SKM-1 treated with dmso at 0.1 percent for 144 hours (cell line): ENCODE measurements around the gene OR5A2.
A peak's percentile ranks its signal among the peaks of the same experiment; 100 is the strongest.
"Not testable (repeated sequence)": the region's sequence is repeated elsewhere in the genome, so short reads cannot be mapped to it uniquely, and the experiment has no call there.

Source experiments
- DNase-seq: peaks from one replicate; lab custom pipeline; 2025; ENCODE audit not compliant: unreplicated experiment; lab: John Stamatoyannopoulos, UW

Gene OR5A2, protein sequence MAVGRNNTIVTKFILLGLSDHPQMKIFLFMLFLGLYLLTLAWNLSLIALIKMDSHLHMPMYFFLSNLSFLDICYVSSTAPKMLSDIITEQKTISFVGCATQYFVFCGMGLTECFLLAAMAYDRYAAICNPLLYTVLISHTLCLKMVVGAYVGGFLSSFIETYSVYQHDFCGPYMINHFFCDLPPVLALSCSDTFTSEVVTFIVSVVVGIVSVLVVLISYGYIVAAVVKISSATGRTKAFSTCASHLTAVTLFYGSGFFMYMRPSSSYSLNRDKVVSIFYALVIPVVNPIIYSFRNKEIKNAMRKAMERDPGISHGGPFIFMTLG

GRCh38 chr11:59426361-59427067 lies at the start of gene OR5A2:
Gene OR5A2 (minus strand): TSS chr11:59426413. CDS start chr11:59422953, 3,460 bp downstream.
- no peak for DNase-seq

DNA sequence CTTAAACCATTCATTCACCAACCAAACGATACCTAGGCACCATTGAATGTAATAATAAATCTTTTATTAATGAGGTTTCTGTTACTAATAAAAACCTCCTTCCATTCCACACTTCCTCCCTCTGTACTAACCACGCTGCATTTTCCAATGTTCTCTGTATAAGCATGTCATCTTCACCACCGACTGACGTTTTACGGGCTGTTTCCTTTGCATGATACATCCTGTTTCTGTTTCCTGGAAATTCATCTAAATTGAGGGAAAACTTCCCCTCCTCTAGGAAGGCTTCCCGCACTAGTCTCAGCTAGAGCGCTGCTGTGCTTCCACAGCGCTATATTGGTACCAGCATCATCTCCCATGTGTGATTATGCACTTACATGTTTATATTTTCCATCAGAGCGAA lies 49.0 kb upstream of the OR5A2 start:
- DNase-seq = no peak

DNA sequence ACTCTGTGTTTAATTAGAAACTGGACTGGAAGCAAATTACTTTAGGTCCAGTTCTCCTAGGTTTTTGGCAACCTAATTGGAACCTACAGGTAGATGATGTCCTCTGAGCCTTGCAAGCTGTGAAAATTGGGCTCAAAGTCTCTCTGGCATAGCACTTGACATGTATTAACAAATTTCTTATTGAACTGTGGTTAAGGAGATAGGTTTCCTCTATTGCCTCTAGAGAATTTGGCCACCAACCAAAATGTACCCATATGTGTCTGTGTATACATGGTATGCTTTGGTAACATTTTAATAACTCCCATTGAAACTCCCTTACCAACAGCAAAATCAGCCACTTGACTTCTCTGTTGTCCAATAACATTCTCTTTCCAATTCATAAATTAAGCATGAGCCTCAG lies 46.8 kb upstream of the OR5A2 start, which contains the start of gene OR4D10:
Gene OR4D10, plus strand, starts transcription at position 301 of the 400 bp plus-strand sequence. CDS start 4,115 bp downstream, outside the sequence.
- DNase-seq = no peak

- DNase-seq = no peak
Measured at GRCh38 chr11:59463190-59463641, 37.0 kb upstream of the OR5A2 start.

GRCh38 chr11:59459916-59460315 lies 33.7 kb upstream of the OR5A2 start:
- no peak for DNase-seq

DNA sequence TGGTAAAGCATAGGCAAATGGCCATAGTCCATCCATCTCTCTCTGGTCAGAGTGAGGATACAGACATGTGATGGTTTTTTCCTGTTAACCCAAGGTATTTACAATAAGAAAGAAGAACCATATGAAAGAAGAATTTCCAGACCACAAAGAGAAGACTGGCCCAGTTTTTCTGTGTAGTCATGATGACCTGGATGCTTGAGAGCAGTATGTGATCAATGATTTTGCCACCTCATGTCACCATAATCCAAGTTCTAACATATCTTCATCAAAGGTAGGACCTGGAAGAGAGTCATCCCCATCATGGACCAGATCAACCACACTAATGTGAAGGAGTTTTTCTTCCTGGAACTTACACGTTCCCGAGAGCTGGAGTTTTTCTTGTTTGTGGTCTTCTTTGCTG lies 30.4 kb upstream of the OR5A2 start, which contains the start of gene OR4D6:
Gene OR4D6, plus strand, starts transcription at position 301 of the 400 bp plus-strand sequence. Its CDS starts 0 bp downstream, at position 301.
- no peak for DNase-seq

DNA sequence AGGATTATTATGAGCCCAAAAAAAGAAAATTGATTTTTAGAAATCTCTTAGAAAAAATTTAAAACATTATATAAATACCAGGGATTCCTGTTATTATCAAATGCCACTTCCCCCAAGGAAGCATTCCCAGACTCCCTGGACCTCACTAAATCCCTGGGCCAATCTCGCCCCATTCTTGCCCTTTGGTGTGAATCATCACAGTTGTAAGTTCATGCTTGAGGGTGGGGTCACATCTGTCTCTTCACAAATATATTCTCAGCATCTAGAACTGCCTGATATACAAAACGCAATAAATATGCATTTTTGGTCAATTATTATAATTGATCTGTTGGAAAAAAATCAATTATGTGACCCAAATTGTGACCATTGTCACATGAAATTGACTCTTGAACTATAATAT lies 22.3 kb upstream of the OR5A2 start:
- no peak for DNase-seq

DNA sequence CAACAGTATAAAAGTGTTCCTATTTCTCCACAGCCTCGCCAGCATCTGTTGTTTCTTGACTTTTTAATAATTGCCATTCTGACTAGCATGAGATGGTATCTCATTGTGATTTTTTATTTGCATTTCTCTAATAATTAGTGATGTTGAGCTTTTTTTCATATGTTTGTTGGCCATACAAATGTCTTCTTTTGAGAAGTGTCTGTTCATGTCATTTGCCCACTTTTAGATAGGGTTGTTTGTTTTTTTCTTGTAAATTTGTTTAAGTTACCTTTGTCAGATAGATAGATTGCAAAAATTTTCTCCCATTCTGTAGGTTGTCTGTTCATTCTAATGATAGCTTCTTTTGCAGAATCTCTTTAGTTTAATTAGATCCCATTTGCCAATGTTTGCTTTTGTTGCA lies 19.4 kb upstream of the OR5A2 start:
- DNase-seq = not testable (repeated sequence)

DNA sequence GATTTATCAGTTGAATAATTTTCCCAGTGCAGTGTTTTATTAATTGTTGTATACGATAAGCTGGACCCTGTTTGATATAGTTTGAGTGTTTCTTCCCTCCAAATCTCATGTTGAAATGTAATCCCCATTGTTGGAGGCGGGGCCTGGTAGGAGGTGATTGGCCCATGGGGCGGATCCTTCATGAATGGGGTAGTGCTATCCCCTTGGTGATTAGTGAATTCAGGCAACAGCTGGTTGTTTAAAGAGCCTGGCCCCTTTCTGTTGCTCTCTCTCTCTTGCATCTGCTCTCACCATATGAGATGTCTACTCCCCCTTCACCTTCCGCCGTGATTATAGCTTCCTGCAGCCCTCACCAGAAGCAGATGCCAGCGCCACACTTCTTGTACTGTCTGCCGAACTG lies 11.6 kb upstream of the OR5A2 start:
- DNase-seq = no peak

DNA sequence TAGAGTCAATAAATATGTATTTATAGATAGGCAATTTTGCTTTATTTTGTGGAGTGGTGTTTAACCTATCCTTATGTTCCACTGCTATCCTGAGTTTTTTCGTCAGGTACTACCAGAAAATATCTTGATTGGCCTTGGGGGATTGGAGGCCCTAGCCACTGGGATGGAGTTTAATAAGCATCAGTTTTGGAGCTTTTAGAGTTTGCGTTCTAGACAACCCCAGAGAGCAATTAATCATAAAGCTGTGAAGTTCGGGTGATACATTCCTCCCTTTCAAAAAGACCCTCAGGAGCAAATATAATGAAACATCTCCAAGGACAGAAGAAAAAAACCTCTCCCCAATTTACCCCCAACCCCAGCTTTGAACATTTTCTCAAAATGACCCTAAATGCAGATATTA lies 10.0 kb upstream of the OR5A2 start, which contains the start of gene OR5A1:
Gene OR5A1, plus strand, starts transcription at position 301 of the 400 bp plus-strand sequence. CDS start 6,700 bp downstream, outside the sequence.
- DNase-seq = no peak

DNA sequence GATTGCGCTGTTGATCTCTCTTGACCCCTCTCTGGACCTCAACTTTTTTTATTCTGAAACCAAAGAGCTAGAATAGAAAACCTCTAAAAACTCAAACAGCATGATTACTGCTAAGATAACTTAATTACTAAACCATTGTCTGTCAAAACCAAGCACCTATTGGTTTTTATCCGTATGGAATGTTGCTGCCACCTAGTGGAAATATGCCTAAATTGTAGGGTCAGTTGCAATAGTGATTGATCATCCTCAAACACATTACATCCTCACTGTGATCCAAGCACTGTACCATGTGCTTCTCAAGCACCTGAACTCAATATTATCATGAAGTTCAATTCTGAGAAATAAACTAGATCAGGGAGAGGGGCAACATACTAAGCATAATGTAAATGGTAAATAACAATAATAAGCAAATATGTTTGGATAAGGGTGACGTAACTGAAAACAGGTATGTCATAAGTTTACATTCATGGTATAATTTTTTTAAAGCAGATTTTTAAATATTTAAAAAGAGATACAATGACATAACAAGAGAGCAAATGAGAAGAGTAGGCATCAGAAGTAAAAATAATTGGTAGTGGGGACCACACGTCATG lies 3.8 kb upstream of the OR5A2 start:
- peak; percentile 55 for DNase-seq

- no peak for DNase-seq
Measured at GRCh38 chr11:59427068-59427382, 812 bp upstream of the OR5A2 start.

GRCh38 chr11:59425131-59425530 lies 1.1 kb downstream of the OR5A2 start:
- DNase-seq = no peak

DNA sequence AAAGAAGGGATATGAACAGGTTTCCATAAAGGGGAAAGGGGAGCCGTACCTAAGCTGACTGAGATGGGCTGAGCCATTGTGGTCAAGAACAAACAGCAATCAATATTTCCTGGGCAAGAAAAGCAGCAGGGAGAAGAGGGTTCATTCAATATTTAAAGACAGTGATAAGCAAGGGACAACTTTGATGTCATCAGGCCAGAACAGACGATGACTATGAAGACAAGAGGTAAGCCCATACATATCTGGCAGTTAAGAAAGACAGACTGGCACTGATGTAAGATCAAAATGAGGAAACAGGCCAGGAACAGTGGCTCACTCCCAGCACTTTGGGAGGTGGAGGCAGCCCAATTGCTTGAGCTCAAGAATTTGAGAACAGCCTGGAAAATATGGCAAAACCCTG lies 2.4 kb downstream of the OR5A2 start:
- DNase-seq = no peak

GRCh38 chr11:59418156-59418555 lies 8.1 kb downstream of the OR5A2 start:
- no peak for DNase-seq

DNA sequence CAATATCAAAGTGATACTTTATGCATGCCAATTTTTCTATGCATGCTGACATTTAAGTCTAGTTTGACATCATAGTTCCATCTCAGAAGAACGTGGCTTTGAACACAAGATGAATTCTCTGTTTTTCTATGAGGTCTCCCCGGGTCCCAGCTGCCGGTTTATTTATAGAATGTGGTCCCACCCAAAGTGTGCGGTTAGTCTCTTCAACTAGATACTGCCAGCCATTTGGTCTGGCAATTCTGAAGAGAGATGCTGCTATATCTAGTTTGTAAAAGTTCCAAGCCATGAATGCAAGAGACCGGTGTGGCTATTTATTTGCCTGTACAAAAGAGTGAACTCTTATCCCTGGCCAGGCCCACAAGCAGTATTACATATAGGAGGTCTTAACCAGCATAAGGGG lies 9.2 kb downstream of the OR5A2 start:
- DNase-seq = no peak

- DNase-seq = no peak
Measured at GRCh38 chr11:59416613-59417012, 9.6 kb downstream of the OR5A2 start.

- no peak for DNase-seq
Measured at GRCh38 chr11:59415111-59415510, 11.1 kb downstream of the OR5A2 start.

GRCh38 chr11:59413646-59414045 lies 12.6 kb downstream of the OR5A2 start:
- DNase-seq = peak; percentile 85

DNA sequence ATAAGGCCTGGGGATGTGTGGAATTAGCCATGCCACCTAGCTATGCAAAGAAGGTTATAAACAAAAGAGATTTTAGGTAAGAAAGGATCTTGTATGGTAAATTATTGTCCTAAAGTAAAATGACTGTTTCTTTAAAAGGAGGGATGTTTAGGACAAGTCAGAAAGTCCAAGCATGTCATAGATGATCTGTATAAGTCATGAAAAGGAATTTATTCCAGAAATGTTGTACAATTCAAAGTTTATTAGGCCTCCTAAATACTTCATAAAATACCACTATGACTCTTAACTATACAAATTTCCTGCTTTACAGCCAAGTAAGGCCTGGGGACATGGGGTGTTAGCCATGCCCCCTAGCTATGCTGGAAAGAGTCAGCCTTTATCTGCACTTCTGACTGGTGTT lies 22.7 kb downstream of the OR5A2 start:
- no peak for DNase-seq

- no peak for DNase-seq
Measured at GRCh38 chr11:59401262-59401552, 25.0 kb downstream of the OR5A2 start.
